GM19468 (cell line): ENCODE results near the gene RETREG1.

Experiments
- ATAC-seq: cut with Tn5 transposase; IDR thresholded peaks from one replicate; pipeline ENCODE4 v1.9.1; 2021; ENCODE audit warnings: mild to moderate bottlenecking, moderate library complexity, moderate number of reproducible peaks; ENCODE audit not compliant: unreplicated experiment; ENCODE audit errors: extremely low read depth

RETREG1 gene

DNA sequence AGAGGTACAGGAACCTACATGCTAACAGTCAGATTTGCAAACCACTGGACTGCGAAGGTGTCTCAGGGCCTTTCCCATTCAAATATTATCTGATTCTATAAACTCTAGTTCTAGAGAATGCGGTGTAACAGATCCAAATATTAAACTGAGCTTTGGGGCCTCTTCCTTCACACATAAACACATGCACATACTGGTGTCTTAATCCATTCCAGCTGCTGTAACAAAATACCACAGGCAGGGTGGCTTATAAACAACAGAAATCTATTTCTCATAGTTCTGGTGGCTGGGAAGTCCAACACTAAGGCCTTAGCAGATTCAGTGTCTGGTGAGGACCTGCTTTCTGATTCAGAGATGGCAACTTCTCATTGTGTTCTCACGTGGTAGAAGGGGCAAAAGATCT lies 30.2 kb downstream of the RETREG1 start:
- ATAC-seq = no peak

GRCh38 chr5:16585041-16585667 lies 31.6 kb downstream of the RETREG1 start:
- ATAC-seq = no peak

DNA sequence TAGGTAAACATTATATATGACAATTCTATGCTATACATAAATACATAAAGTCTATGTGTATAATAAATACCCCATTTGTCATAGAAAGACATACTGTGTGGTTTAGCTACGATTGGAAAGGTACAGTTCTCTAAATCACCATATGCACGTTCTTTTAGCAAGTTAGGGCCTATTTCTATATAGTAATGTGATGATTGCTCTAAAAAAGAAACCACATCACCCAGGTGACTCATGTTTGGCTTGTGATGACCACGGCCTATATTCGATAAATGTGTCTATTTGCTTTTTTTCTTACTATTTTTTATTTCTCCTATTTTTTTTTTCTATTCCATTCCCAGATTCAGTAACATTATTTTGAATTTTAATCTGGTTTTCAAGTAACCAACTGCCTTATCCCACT lies 34.7 kb downstream of the RETREG1 start:
- no peak for ATAC-seq

DNA sequence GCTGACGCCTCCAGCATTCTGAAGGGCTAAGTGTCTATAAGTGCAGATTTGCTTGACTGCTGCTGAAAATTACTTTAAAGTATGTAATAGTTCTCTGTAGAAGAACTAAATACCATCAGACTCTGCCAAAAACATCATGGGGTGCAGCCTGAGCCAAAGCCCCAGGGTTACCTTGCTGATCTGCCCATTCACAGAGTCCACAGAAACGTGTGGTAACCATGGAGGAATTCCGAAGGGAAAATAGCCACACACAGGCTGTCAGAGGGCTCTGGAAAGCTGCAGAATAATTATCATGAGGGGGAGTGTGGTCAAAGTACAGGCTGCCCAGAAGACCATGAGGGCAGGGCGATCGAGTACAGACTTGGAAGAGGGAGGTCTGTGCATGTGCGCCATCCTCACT lies 36.4 kb downstream of the RETREG1 start:
- no peak for ATAC-seq

- no peak for ATAC-seq
Measured at GRCh38 chr5:16579142-16579847, 37.5 kb downstream of the RETREG1 start.

DNA sequence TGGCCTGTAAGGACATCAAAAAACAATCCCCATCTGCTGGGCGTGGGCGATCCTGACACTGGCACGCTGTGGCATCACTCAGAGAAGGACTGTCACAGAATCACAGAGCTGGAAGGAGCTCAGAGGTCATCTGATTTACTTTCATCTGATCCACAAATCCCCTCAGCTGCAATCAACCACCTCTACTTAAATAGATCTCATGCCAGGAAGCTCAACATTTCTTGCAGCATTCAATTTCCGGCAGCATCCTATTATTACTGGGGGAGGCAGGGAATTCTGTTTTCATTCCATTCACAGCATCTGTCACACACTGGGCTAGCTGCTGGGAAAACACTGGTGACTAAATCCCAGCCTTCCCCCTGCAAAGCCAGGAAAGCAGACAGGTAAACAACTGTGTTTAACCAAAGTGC lies 38.3 kb downstream of the RETREG1 start:
- no peak for ATAC-seq

- ATAC-seq = no peak
Measured at GRCh38 chr5:16577677-16578076, 39.1 kb downstream of the RETREG1 start.

GRCh38 chr5:16574789-16575721 lies 41.7 kb downstream of the RETREG1 start:
- ATAC-seq = no peak

GRCh38 chr5:16573401-16573800 lies 43.4 kb downstream of the RETREG1 start:
- ATAC-seq = no peak

DNA sequence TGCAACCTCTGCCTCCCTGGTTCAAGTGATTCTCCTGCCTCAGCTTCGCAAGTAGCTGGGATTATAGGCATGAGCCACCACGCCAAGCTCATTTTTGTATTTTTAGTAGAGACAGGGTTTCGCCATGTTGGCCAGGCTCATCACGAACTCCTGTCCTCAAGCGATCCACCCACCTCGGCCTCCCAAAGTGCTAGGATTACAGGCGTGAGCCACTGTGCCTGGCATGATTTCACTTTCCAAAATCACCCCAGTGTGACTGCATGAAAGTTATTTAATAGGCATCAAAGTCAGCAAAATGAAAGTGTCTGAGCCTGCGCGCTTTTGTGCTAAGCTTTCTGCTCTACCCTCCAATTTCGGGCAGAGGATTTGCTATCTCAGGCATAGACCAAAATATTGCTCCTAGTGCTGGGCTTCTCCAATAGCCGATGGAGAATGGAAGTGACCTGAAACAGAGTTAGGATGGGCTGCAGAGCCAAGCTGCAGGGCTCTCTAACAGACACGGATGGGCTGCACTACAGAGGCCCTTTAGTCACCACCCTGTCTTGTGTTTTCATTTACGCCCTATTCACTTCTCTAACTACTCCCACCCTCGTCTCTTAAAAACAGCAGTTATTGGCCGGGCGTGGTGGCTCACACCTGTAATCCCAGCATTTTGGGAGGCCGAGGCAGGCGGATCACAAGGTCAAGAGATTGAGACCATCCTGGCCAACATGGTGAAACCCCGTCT lies 44.3 kb downstream of the RETREG1 start:
- ATAC-seq = no peak

DNA sequence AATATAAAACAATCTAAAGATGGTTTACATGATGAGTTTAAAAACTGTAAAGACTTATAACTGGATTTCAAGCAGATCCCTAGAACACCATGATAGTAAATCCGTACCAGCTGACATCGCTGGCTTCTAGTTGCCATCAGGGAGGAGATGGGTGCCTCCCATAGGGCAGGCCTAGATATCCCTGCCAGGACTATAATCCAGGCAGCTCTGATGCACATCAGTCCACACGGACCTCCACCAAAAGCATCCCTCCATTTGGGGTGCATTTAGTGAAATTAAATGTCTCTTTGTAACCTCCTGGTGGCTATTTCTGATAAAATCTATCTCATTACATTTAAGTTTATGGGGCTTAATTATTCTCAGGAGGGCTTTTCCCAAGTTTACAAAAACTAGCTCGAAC lies 45.8 kb downstream of the RETREG1 start:
- no peak for ATAC-seq

DNA sequence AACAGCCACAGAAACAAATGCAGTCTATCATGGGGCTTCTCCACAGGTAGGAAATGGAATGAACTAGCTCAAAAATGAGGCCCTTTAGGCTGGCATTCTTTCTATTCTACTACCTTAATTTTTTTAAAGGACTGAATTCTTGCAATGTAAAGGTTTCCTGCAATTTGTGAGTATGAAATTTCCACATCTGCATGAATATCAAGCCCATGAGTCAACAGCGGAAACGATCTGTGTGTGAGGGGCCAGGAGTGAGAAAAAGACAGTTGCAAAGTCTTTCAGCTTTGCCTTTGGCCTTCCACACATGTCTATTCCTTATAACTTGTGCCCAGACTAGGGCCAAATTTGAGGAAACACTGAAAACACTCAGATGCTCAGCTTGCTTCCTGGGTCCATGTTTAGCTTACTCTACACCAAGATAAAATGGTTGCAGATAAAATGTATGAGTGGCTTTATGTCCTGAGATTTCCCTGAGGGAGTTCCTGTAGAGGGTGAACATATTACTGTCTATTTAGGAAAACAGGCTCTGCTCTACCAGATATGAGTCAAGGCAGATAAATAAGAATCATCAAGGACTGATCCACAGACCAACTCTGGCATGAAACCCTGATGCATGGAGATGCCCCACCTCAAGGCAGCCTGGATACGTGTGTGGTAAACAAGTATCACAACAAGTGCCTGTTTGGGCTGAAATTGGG lies 46.5 kb downstream of the RETREG1 start:
- no peak for ATAC-seq

- ATAC-seq = no peak
Measured at GRCh38 chr5:16568875-16569580, 47.8 kb downstream of the RETREG1 start.

DNA sequence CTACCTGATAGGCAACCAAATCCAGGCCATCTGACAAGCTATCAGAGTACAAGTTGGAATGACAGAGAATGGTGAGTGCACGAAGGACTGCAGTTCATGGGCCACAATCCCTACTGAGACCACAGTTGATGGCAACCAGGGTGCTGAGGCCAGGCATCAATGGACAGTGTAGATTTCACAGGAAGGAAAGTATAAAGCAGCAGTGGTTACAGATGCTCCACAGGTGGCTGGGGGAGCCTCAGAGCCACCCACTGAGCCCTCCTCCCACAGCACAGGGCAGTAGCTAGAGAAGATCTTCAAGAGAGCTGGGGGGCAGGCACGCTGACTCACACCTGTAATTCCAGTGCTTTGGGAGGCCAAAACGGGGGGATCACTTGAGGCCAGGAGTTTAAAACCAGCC lies 49.4 kb downstream of the RETREG1 start:
- ATAC-seq = no peak

DNA sequence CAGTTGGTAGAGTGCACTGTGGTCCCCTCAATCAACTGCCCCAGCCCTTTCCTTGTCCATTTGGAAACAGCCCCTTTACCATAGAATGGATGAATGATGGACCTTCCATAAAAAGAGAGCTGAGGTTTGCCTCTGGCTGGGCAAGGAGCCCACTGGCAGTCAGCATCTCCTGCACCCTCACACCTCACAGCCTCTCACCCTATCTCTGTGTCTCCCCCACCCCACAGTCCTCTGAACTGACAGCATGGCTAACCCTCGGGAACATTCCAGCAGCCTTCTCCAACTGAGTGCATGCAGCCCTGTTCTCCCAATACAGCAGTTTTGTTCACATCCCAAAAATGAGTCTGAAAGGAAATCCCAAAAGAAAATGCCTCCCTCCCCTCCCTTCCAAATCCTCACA lies 51.7 kb downstream of the RETREG1 start:
- ATAC-seq = no peak

DNA sequence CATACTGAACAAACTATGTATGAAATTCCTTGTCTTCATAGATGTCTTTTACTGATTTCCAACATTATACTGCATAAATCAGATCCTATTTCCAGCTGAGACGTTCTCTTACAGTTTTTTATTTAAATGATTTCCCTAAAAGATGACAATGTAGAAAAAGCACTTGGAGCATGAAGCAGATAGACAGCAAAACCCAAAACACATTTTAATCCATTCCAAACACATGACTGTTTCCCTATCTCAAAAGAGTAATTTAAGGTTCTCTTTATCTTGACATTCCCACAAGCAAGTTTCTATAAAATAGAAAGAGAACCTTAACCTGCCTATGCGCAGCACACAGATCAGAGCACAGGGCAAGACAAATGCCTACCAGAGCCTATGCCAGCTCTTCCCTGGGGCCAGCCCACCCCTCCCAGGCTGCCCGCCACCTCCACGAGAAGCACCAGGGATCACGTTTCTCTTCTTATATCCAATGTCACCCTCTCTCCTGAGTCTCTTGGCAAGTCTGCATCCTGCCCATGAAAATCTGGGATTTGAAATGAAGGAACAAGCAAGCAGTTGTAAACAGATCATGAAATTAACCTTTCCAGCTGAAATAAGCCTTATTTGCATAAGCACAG lies 52.4 kb downstream of the RETREG1 start:
- no peak for ATAC-seq

GRCh38 chr5:16563686-16564085 lies 53.1 kb downstream of the RETREG1 start:
- no peak for ATAC-seq

DNA sequence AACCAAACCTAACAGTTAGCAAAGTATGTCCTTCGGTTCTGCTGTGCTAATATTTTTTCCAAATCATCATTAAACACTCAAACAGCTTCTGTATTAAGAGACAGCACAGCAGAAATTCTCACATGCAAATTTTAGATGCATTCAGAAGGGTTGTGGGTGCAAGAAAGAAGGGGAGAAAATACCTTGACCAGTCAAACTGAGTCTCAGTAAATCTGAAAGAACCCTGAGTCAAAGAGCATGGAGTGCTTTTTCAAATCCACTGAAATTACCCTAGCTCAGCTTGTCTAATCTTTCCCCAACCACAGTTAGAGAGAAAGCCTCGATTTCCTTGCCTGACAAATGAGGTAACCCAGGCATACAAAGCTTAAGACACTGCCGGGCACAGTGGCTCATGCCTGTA lies 55.1 kb downstream of the RETREG1 start:
- ATAC-seq = no peak

DNA sequence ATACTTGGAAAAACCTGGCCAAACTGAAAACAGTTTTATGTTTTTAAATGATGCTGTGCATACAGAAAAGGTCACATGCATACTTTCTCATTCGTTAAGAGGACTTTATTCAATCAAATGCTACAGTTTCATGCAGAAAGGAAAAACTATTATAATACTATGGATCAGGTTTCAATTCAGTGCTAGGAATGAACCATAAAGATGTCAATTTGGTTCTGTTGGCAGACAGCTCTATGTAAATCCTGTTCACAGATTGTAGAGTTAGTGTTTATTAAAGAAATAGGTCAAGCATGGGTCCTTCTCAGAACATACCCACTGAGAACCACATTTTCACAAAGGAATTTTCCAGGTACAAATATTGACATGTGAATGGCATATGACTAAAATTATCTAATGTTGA lies 57.1 kb downstream of the RETREG1 start:
- ATAC-seq = no peak
